Measurements from ENCODE around the gene RAP1GAP.

Gene RAP1GAP

DNA sequence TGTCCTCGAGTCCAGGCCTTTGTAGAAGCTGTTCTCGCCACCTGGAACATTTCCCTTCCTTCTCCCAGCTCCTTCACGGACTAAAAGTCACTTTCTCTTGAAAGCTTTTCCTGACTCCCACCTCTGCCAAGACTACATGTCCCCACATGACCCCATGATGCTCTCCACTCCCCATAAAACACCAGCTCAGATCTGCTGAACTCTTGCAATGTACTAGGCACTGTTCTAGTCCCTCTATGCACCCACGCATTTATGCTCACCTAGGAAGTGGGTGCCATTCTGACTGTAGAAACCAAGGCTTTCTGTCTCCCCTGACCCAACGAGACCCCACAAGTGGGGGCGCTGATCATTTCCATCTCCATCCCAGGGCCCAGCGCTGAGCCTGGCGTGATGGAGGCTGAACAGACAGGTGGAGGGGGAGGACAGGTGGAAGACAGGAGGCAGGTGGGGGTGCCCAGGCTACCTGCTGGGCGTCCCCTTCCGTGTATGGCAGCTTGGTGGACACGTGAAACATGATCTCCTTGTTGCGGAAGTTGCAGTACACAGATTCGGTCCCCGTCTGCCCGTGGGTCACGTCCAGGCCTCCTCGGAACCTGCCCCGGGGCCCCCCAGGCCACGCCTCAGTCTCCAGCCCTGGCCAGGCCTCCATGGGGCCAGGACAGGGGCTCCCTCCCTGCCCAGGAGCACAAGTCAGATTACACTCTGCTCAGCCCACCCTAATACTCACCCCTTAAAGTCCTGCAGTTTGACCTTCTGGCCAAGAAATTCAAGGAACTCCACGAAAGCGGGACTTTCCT lies 58.0 kb downstream of the RAP1GAP start:
- no peak for DNase-seq

- no peak for DNase-seq
Measured at GRCh38 chr1:21610027-21610426, 59.1 kb downstream of the RAP1GAP start.

- no peak for DNase-seq
Measured at GRCh38 chr1:21608798-21609197, 60.4 kb downstream of the RAP1GAP start.

DNA sequence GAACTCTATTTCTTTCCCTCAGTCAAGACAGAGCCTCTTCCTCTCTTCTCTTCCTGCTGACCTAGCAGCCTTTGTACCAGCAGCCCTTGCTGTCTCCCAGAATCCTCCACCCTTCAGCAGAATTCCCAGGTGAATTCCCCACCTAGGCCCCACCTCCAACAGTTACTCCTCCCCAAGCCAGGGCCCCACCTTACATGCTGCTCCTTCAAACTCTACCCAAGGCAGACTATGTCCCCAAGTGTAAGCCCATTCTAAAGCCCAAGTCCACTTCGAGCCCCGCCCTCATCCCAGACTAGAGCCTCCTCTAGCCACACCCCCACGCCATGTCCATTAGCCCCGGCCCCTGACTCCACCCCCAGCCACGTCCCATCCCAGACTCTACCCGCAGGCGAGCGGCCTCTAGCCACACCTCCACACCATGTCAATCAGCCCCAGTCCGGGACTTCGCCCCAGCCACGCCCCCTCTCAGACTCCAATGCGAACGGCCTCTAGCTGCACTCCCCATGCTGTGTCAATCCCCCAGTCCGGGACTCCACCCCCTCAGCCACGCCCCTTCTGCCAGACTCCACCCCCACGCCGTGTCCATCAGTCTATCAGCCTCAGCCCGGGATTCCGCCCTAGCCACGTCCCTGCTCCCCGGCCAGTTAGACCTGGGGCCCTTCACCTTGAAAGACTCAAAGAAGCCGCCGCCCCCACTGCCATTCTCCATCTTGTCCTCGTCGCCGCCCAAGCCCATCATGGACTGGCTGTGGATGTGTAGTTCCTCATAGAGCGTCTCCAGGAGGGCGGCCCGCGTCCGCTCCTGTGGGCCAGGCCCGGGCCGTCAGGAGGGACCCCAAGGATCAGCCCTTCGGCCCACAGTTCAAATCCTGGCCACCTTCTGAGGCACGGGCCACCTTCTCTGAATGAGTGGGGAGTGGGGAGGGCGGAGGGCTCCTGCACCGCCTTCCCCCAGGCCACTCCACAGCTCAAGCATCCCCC lies 61.3 kb downstream of the RAP1GAP start:
- DNase-seq: peak; percentile 40

DNA sequence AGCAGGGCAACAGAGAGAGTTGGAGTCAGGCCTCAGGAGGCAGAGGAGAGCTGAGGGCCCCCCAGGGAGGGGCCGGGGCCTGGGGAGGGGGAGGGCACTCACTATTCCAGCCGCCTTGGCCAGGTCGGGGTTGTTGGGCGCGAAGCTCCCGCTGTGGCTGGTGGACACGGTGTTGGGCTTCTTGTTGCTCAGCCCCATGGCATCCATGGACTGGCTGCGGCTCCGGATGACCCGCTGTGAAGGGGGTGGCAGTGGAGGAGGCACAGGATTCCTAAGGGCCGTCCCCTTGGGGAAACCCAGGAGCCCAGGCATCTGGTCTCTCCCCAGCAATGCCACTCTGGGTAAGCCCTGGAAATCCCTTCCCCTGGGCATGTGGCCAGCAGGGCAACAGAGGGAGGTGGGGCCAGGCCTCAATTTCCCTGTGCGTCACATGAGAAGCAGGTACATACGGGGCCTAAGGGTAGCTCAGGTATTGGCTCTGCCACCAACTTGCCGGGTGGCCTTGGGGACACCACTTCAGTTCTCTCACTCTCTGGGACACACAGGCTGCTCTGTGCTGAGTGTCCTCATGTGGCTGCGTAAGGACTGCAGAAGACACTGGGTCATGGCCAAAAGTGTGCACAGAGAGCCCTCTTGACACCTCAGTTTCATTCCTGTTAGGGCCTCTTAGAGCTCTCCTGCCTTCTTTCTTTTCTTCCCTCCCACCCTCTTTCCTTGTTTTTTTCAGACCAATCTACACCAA lies 63.0 kb downstream of the RAP1GAP start:
- DNase-seq: no peak

DNA sequence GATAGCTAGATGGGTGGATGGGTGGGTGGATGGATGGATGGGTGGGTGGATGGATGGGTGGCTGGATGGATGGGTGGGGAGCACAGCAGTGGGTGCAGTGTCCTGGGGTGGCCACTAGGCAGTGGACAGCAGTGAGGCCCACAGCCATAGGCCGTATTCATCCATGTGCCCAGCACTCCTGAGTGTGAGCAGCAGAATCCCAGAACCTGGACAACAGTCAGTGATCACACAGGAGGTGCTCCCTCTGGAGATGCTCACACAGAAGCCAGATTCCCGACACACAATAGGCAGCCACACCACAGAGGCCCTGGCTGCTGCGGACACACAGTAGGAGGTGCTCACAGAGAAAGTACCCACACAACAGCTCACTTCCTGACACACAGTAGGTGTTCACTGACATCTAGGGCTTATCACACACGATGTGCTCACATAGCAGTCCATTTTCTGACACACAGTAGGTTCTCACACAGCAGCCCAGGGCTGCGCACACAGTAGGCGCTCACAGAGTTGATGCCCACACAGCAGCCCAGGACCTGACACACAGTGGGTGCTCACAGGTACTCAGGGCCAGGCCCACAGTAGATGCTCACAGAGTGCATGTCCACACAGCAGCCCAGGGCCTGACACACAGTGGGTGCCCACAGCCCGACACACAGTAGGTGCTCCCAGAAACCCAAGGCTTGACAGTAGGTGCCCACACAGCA lies 64.0 kb downstream of the RAP1GAP start:
- DNase-seq: no peak

DNA sequence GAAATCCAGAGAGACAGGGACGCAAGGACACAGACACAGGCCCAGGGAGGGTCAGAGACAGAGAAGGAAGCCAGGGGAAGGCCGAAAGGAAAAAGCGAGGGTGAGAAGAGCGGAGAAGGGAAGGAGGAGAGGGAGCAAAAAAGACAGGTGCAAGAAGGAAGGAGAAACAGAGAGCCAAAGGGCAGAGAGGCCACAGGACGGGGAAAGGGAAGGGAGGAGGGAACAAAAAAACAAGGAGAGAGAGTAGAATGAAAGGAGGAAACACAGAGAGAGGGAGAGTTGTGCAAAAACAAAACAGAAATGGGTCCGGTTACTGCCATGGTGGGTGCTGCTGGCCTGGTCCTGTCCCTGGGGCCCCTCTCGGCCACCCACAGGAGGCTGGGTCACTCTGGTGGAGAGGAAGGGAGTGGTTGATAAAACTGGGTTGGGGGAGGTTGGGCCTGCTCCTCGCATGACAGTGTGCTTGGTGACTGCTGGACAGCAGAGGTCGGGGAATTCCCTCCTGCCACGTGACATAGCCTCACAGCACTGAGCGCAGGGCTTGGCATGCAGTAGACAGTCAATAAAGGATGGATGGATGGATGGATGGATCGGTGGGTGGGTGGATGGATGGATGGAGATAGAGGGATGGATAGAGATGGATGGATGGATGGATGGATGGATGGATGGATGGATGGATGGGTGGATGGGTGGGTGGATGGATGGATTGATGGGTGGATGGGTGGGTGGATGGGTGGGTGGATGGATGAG lies 64.8 kb downstream of the RAP1GAP start:
- no peak for DNase-seq

DNA sequence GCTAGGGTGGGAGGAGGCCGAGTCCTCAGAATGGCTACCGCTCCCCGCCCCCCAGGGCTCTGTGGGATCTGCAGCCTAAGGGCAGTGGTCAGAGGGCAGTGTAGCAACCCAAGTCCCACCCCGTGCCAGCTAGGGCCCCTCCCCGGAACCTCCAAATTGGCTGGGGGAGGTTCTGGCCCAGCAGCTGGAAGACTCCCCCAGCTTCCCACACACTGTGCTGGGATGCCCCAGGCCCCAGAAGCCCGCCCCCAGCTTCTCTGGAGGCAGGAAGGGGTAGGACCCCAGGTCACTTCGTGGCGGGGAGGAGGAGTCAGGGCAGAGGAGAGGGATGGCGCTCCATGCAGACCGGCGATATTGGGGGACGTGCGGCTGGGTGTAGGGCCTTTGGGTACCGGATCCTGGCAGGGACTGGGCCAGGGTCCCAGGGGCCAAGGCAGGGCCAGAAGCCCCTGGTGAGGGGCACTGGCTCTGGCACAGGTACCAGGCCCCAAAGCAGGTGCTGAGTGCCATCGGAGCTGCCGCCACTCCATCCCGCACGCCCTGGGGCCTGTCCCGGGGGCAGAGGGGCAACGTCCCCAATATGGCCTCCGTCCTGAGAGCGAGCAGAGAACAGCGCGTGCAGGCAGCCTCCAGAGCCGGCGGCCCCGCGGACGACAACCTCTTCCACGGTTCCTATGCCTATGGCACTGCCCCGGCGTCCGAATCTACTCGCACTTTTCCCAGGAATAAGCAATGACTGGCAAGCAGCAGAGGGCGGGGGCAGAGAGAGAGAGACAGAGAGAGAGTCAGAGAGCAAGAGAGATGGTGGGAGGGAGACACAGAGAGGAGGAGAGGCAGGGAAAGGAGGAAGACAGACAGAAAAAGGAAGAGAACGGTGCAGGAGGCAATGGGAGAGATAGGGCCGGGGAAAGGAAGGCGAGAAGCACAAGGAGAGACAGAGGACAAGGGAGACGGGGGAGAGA lies 65.7 kb downstream of the RAP1GAP start:
- no peak for DNase-seq

DNA sequence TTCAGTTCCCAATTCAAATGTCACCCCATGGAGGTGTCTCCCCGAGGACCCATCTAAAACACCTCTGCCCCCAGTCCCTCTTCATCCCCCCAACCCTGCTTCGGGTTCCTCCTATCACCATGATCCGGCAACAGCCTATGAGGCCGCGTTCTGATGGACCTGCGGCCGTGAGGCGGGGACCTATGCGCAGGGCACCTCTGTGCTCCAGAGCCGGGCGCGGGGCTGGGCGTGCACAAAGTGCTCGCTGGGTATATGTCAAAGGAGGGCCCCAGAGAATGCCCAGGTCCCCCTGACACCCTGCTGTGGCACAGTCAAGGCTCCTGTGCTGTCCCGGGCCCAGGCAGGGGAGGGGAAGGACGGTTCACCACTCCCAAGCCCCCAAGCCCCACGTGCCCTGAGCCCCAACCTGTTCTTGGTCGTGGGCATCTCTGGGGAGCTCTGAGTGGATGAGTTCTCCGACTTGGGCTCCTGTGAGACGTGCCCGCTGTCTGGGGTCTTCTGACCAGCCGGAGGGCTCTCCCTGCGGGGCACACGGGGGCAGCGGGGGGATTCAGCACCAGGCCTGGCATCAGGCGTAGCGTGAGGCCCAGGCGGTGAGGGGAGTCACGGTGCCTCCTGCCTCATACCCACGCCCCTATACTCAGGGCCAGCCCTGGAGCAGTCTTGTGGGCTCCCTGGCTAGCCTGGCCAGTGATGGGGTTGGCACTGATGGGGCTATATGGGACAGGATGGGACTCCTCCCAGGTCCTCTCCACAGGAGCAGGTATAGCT lies 67.7 kb downstream of the RAP1GAP start:
- DNase-seq: no peak

DNA sequence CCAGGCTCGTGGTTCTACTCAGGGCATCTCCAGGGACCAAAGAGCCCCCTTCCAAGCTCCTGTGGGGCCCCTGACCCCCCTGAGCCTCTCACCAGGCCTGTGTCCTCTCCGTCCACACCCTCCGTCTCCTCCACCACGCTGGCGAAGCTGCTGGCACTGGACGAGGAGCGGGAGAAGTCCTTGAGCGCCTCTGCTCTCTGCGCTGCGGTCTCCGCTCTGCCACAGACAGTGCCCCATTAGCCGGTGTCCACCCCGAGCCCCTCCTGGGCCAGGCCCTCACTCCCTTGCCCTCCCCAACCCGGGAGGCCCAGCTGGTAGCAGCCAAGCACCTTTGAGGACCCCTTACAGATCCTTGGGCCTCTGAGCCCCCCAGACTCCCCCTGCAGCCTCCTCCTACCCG lies 69.8 kb downstream of the RAP1GAP start:
- no peak for DNase-seq

DNA sequence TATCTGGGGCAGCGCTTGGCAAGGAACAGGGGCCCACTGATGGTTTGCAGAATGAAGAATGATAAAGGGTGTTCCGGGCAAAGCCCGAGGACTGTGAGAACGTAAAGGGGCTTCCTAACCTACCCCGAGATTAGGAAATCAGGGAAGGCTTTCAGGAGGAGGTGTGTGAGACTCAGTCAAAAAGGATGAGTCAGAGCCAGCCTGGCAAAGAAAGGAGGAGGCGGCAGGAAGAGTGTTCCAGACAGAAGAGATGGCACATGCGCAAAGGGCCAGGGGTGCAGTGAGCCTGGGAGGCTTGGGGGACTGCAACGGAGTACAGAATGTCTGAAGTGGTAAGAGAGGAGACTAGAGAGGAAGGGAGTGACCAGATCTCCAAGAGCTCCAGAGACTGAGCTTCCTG lies 70.3 kb downstream of the RAP1GAP start:
- no peak for DNase-seq

DNA sequence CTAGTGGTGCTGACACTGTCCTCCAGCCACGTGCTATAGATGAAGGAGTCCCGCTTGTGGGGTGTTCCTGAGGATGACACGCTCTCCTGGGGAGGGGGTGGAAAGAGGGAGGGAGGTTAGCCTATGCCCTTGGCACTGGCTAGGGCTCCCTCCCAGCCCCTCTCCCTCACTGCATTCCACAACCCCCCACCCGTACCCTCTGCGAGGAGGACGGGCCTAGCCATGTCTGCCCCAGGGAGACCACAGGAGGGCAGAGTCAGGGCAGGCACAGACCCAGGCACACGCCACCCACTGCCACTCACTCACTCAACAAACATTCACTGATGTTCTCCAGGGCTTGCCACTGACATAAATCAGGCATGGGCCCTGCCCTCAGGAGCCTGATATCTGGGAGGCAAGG lies 70.7 kb downstream of the RAP1GAP start:
- DNase-seq: no peak

DNA sequence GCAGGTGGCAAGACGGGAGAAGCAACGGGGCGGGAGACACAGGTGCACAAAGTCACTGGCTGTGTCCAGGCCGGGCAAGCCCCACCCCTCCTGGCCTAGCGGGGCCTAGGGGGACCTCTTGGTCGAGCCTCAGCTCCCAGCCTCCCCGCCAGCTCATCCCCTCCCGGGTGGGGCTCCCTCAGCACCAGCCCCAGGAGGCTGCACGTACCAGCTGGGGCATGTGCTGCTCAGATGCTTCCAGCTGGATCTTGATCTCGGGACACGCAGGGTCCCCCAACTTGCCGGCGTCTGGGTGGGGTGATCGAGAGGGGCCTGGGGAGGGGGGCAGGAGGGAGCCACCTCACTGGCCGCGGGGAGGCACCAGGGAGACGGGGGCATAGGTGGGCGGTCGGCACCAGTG lies 71.4 kb downstream of the RAP1GAP start:
- no peak for DNase-seq

DNA sequence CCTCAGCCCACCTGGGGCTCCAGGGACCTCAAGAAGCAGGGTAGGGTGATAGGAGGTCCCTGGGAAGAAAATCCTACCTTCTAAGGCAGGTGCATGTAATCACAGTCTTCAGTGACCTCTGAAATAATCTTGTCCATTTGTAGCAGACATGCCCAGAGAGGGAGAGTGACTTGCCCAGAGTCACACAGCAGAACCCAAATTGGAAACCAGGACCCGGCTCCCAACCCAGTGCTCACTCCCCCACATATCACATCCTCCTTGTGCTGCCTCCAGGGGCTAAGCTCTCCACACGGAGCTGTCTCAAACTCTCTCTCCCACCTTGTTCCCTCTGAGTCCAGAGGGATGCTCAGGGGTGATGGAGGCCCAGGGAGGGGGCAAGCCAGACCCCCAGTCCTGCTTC lies 72.5 kb downstream of the RAP1GAP start:
- DNase-seq: no peak

GRCh38 chr1:21596174-21596573 lies 73.0 kb downstream of the RAP1GAP start:
- no peak for DNase-seq

- no peak for DNase-seq
Measured at GRCh38 chr1:21594935-21595897, 73.9 kb downstream of the RAP1GAP start.

DNA sequence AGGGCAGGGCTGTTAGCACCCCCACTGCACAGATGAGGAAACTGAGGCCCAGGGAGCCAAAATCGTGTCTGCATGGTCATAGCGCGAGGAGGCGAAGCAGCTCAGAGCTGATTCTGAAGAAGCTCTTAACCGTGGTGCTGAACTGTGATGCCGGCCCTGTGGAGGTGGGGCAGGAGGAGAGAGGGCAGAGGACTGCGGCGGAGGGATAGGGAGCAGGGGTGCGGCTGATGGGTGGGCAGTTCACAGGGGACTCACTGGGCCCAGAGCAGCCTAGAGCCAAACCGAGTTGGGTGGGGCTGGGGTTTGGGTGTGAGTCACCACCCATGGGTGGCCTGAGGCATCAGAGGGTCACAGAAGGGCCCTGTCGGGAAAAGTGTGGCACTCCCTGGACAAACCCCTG lies 74.7 kb downstream of the RAP1GAP start:
- no peak for DNase-seq

GRCh38 chr1:21593231-21593630 lies 75.9 kb downstream of the RAP1GAP start:
- DNase-seq: no peak

All from right kidney (tissue), 1 donor.